ENCODE measurements around the gene SLC2A4.
A peak's percentile ranks its signal among the peaks of the same experiment; 100 is the strongest.
"Not testable (repeated sequence)": the region's sequence is repeated elsewhere in the genome, so short reads cannot be mapped to it uniquely, and the experiment has no call there.

The SLC2A4 gene

GRCh38 chr17:7243453-7243729, 38.1 kb upstream of the SLC2A4 start:
- DNase-seq (ENCODE audit: low read depth, low spot score): no peak
- peak overlapping the region; percentile 96 for H3K4me3 ChIP-seq (ENCODE audit: low read length)

- DNase-seq (ENCODE audit: low read depth, low spot score); H3K4me3 ChIP-seq (ENCODE audit: low read length): not testable (repeated sequence)
Observed at GRCh38 chr17:7243838-7244237, 37.7 kb upstream of the SLC2A4 start.

- no peak for DNase-seq (ENCODE audit: low read depth, low spot score)
- H3K4me3 ChIP-seq (ENCODE audit: low read length): no peak overlapping the region
Observed at GRCh38 chr17:7246779-7247178, 34.7 kb upstream of the SLC2A4 start.

GRCh38 chr17:7248796-7249195, 32.7 kb upstream of the SLC2A4 start:
- no peak for DNase-seq (ENCODE audit: low read depth, low spot score)
- no peak overlapping the region for H3K4me3 ChIP-seq (ENCODE audit: low read length)

DNA sequence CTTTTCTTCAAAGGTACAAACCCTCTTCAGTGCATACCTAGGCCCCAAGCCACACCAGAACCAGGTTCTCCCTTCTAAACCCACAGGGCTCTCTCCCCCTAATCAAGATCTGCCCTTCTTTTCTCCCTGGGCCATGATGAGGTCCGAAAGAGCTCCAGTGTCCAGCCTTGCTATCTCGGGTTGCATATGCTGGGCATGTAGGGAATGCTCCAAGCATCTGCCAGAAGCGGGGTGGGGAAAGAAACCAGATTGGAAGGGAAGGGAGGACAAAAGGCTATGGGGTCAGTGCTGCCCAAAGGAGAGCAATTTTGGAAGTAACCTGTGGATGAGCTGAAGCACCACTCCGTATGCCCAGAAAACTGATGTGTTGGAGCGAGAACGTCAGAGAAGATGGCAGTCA, 32.3 kb upstream of the SLC2A4 start:
- no peak overlapping the region for H3K4me3 ChIP-seq (ENCODE audit: low read length)
- DNase-seq (ENCODE audit: low read depth, low spot score): no peak

- DNase-seq (ENCODE audit: low read depth, low spot score): no peak
- peak overlapping the region; percentile 97 for H3K4me3 ChIP-seq (ENCODE audit: low read length)
Observed at GRCh38 chr17:7249830-7250229, 31.7 kb upstream of the SLC2A4 start.

DNA sequence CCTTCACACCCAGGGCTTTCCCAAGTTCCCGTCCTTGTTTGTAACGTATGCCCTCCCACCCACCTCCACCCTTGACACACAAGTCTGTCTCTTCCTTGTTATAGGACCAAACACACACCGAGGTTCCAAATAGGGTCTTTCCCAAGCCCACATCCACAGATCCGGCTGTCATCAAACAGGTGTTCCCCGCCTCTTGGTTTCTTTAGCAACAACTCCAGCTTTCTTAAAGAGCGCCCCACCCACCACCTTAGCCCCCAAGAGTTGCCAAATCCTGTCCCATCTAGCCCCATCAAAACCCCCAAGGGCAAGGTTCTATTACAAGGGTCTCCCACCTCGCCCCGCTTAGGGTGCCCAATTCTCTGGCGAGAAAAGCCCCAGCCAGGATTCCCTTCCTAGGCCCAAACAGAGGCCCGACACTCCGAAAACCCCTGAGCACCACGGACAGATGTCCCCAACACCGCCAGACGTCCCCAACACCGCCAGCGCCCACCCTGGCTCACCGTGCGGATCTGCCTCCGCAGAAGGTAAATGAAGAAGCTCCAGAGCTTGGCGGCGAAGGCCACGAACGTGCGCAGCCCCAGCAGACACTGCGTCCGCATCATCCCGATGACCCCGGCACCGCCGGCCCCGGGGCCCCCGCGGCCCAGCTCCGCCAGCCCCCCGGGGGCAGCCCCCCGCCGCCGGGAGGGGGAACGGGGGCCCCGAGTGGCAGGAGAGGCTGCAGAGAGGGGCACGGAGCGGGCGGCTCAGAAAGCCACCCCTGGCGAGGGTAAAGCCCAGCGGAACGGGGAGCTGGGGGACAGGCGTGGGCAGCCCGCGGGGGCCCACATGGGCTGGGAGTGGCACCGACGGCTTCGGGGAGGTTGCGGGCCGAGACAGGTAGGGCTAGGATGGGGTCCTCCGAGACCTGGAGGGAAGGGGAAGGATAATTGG, 30.6 kb upstream of the SLC2A4 start:
- H3K4me3 ChIP-seq (ENCODE audit: low read length): peak overlapping the region; percentile 97
- DNase-seq (ENCODE audit: low read depth, low spot score): no peak

DNA sequence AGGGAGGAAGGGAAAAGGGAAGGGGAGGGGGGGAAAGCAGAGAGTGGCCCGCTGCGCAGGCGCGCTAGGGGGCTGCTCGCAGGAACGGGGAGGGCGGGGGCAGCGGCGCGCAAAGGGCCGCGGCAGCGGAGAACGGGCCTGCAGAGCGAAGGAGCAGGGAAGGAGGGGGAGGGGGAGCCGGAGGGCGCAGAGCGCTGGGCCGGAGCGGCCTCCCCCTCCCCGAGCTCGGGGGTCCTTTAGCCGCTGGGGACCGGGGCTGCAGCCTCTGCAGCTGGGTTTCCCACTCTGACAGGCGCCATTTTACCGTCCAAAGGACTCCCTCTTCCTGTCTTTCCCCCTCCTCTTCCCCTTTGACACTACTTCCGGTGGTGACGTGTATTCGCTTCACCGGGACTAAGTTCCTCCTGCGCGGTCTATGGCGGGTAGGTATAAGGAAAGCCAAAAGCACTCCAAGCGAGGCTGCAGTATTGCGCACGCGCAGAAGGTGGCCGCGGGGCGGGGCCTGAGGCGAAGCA, 29.8 kb upstream of the SLC2A4 start, which contains the start of gene CTDNEP1:
Gene CTDNEP1 (minus strand): TSS at position 74 of the 515 bp plus-strand sequence. CDS start 438 bp downstream, outside the sequence.
- peak; percentile 100 for DNase-seq (ENCODE audit: low read depth, low spot score)
- peak within 1 kb of the TSS; percentile 97 for H3K4me3 ChIP-seq (ENCODE audit: low read length)

DNA sequence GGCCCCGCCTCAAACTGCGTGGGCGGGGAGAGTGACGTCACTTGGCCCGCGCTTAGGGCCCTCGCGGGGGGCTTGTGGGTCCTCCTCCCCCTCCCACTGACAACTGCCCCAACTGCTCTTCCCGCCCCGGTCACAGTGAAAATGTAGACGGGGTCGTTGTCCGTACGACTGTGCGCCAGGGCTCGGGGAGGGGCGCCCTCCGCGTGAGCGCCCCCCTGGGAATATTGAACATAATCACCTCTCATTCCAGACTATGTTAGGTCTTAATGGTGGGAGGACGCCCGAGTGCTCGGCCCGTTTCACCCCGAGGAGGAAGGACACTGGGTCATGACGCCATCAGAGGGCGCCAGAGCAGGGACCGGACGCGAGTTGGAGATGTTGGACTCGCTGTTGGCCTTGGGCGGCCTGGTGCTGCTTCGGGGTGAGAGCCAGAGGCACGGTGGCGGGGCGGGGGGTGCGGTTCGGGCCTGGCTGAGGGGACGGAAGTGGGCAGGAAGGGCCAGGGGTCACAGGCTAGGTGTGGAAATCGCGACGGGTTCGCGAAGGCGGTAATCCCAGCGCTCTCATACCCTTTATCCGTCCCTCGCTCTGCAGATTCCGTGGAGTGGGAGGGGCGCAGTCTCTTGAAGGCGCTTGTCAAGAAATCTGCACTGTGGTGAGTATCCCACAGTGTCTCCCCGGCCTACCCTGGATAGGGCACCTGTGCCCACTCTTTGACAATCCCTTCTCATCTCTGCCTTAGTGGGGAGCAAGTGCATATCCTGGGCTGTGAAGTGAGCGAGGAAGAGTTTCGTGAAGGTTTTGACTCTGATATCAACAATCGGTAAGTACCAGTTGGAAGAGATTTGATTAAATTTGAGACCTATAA, 29.1 kb upstream of the SLC2A4 start, which contains the start of gene ELP5:
Gene ELP5 (plus strand): TSS at position 40 of the 868 bp plus-strand sequence. CDS start 336 bp downstream, at position 376.
- peak within 1 kb of the TSS; percentile 97 for H3K4me3 ChIP-seq (ENCODE audit: low read length)
- peak; percentile 81 for DNase-seq (ENCODE audit: low read depth, low spot score)

DNA sequence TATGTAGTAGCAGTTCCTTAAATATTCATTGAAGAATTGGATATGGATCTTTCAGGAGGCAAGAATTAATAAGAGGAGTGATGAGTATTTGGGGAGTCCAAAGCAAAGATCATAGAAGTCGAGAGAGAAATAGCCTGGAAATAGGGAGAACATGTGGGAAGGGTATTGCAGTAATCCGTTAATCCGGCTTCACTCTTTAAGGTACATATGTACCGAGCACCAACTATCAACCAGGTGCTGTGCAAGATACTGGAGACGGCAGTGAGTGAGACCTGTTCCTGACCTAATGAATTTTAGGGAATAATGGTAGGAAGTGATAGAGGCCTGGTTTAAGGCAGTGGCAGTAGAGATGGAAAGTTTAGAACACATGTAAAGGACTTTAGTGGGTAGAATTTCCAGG, 28.4 kb upstream of the SLC2A4 start:
- peak overlapping the region; percentile 97 for H3K4me3 ChIP-seq (ENCODE audit: low read length)
- no peak for DNase-seq (ENCODE audit: low read depth, low spot score)

DNA sequence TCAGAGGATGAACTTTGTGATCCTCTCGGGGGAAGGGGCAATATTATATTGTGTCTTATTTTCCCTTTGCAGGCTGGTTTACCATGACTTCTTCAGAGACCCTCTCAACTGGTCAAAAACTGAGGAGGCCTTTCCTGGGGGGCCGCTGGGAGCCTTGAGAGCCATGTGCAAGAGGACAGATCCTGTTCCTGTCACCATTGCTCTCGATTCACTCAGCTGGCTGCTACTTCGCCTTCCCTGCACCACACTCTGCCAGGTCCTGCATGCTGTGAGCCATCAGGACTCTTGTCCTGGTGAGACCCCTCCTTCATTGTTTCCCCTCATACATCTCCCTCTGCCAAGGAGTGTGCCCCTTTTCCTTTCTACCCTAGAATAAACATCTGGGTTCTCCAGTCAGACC, 27.0 kb upstream of the SLC2A4 start:
- no peak for DNase-seq (ENCODE audit: low read depth, low spot score)
- H3K4me3 ChIP-seq (ENCODE audit: low read length): no peak overlapping the region

GRCh38 chr17:7256766-7257456, 24.6 kb upstream of the SLC2A4 start:
- DNase-seq (ENCODE audit: low read depth, low spot score): no peak

GRCh38 chr17:7258731-7259554, 22.6 kb upstream of the SLC2A4 start:
- no peak overlapping the region for H3K4me3 ChIP-seq (ENCODE audit: low read length)
- DNase-seq (ENCODE audit: low read depth, low spot score): no peak

More at GRCh38 chr17:7256766-7257456, 24.6 kb upstream of the SLC2A4 start:
- H3K4me3 ChIP-seq (ENCODE audit: low read length): no peak overlapping the region

DNA sequence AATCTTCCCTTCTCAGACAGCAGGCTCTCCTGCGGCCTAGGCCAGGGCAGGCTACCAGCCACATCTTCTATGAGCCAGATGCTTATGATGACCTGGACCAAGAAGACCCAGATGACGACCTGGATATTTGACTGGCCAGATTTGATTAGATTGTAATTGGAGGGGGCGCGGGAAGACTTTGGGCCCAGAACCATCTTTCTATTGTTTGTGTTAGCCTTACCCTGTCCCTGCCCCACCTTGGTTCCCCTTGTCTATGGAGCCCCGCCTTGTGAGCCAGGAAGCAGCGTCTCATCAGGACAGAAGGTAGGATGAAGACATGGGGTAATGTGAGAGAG, 22.0 kb upstream of the SLC2A4 start:
- DNase-seq (ENCODE audit: low read depth, low spot score): no peak
- no peak overlapping the region for H3K4me3 ChIP-seq (ENCODE audit: low read length)

DNA sequence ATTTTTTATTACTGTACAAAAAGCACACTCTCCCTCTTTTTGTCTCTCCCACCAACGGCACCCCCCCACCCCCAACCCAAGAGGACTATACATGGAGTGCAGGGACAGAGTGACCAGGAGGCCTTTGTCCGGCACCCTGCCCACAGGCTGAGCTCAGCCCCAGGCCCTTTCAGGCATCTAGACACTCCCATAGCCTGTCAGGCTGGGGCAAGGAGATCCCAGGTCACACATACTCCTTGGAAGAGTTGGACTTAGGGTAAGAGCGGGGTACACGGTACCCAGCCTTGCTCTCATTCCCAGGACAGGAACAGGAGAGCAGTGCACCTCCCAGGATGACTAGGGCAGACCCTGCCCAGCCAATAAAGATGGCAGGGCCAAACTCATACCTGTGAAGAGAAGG, 21.4 kb upstream of the SLC2A4 start:
- H3K4me3 ChIP-seq (ENCODE audit: low read length): no peak overlapping the region
- no peak for DNase-seq (ENCODE audit: low read depth, low spot score)

DNA sequence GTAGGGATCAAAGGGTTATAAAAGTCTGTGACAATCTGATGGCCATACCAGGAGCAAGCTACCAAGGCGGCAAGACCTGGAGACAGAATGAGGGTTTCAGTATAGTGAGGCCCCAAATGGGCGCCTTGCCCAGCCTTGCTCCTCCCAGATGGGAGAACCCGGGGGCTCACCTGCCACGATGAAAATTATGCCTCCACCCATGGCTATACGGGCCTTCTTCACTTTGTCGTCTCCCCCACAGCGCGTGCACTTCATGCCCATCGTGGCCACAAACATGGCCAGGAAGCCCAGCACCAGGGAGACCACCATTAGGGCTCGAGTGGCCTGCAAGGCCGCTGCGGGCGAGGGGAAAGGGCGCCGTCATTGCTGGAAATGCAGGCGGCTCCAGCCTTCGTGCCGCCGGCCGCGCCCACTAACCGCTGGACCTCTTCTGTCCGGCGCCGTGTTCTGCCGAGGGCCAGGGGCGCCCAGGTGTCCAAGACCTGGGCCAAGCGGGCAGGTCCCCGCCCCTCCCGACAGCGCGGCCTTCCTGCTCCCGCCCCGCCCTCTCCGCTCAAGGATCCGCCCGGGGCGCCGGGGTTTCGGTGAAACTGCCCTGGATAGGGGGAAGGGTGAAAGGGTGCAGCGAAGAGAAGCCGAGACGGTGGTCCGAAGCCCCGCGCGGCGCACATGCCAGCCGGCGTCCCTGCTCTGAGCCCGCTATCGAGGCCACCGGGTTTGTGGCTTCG, 20.7 kb upstream of the SLC2A4 start:
- DNase-seq (ENCODE audit: low read depth, low spot score): no peak
- no peak overlapping the region for H3K4me3 ChIP-seq (ENCODE audit: low read length)

DNA sequence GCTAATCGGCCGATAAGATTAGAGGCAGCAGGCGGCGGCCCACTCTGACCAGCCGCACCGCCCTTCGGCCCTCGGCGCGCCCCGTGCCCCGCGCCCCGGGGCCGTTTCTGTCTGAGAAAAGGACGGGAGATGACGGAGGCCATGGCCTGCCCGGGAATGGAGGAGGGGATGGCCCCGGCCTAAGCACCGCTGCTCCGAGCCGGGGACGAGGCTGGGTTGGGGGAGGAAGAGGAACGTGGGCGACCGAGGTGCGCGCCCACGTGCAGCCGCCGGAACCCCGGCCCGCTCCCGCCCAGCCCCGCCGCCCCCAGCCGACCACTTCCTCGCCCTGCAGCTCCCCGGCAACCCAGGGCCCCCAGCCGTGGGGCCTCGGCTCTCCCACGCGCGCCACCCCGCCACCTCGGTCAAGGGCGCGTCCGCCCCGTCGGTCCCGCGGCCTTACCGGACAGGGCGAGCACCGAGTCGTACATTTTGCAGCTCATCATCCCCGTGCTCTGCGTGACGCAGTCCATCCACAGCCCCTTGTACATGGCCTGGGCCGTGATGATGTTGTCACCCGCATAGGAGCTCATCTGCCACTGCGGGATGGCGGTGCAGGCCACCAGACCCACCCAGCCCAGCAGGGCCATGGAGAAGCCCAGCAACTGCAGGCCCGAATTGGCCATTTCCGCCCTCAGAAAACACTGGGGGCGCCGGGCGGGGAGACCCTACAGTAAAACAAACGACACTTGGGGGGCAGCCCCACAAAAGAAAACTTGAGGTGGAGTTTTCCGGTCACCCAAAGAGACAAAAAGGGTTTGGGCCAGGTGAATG, 19.9 kb upstream of the SLC2A4 start:
- no peak for DNase-seq (ENCODE audit: low read depth, low spot score)

More for the DNA sequence above, 19.9 kb upstream of the SLC2A4 start:
- no peak overlapping the region for H3K4me3 ChIP-seq (ENCODE audit: low read length)

Measured in Jurkat, Clone E6-1 (cell line).